ENCODE measurements around the gene ARID3B.
A peak's percentile ranks its signal among the peaks of the same experiment; 100 is the strongest.
"Not testable (repeated sequence)": the region's sequence is repeated elsewhere in the genome, so short reads cannot be mapped to it uniquely, and the experiment has no call there.

ARID3B gene

GRCh38 chr15:74626752-74627692 lies 86.0 kb downstream of the ARID3B start:
- ATAC-seq (no peak), DNase-seq (ENCODE audit: low spot score in 2 of 2) (no peak)
- Mint-ChIP-seq H3K9me3 (no peaks in the 10 kb centered on the region), H3K27ac (peak overlapping the region; percentile 71), H3K4me3 (no peak overlapping the region), H3K4me1 (peaks cover 7% of the 10 kb centered on the region), H3K36me3 (peaks cover 98% of the 10 kb centered on the region)

DNA sequence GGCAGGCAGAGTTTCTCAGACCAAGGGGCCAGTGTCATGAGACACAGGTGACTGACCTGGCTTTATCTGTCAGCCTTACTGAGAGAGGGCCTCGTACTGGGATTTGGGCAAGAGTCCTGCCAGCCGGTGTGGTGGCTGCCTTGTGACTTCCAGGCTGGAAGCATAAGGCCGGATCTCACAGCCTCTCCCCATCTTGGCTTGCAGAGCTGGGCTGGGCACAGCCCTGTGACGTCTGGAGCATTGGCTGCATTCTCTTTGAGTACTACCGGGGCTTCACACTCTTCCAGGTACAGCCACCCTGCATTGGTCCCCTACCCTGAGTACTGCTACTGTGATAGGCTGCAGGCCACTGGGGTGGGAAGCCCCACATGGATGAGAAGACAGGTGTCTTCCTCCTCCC lies 86.7 kb downstream of the ARID3B start:
- DNase-seq (ENCODE audit: low spot score in 2 of 2), result no peak
- Mint-ChIP-seq H3K9me3 (no peaks in the 10 kb centered on the region), H3K36me3 (peaks cover 97% of the 10 kb centered on the region), H3K4me3 (no peak overlapping the region), H3K27ac (peak overlapping the region; percentile 71), H3K4me1 (no peaks in the 10 kb centered on the region)
- ATAC-seq, result no peak

GRCh38 chr15:74628199-74628598 lies 87.2 kb downstream of the ARID3B start:
- Mint-ChIP-seq H3K4me1 (no peaks in the 10 kb centered on the region), H3K36me3 (peaks cover 92% of the 10 kb centered on the region), H3K4me3 (no peak overlapping the region), H3K9me3 (no peaks in the 10 kb centered on the region), H3K27ac (peak overlapping the region; percentile 73)
- DNase-seq (ENCODE audit: low spot score in 2 of 2) (no peak), ATAC-seq (no peak)

DNA sequence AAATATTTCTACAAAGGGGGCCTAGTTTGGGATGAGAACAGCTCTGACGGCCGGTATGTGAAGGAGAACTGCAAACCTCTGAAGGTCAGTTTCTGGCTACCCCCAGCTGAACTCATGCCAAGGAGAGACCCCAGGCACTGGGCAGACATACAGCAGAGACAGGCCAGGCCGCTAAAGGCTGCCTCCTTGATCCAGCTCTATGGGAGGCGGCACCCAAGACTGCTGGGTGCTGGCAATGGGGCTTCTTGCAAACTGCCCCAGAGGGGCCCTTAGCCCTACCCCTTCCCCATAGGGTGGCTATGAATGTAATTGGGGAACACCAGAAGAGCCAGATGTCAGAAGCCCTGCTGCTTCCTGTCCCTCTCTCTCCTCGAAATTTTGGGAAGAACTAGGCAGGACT lies 87.9 kb downstream of the ARID3B start:
- H3K4me3 Mint-ChIP-seq, result no peak overlapping the region
- peaks cover 85% of the 10 kb centered on the region for H3K36me3 Mint-ChIP-seq
- no peak for ATAC-seq
- H3K9me3 Mint-ChIP-seq, result no peaks in the 10 kb centered on the region
- H3K4me1 Mint-ChIP-seq, result no peaks in the 10 kb centered on the region
- peak overlapping the region; percentile 73 for H3K27ac Mint-ChIP-seq
- DNase-seq (ENCODE audit: low spot score in 2 of 2), result no peak

GRCh38 chr15:74629696-74630095 lies 88.7 kb downstream of the ARID3B start:
- not testable (repeated sequence) for H3K4me1 Mint-ChIP-seq; DNase-seq (ENCODE audit: low spot score in 2 of 2); ATAC-seq; H3K9me3 Mint-ChIP-seq; H3K4me3 Mint-ChIP-seq
- H3K27ac Mint-ChIP-seq, result peak overlapping the region; percentile 73
- peaks cover 84% of the 10 kb centered on the region for H3K36me3 Mint-ChIP-seq

- DNase-seq (ENCODE audit: low spot score in 2 of 2), result no peak
- H3K27ac Mint-ChIP-seq, result peak overlapping the region; percentile 65
- H3K4me1 Mint-ChIP-seq, result no peaks in the 10 kb centered on the region
Observed at GRCh38 chr15:74630284-74631086, 89.5 kb downstream of the ARID3B start.

DNA sequence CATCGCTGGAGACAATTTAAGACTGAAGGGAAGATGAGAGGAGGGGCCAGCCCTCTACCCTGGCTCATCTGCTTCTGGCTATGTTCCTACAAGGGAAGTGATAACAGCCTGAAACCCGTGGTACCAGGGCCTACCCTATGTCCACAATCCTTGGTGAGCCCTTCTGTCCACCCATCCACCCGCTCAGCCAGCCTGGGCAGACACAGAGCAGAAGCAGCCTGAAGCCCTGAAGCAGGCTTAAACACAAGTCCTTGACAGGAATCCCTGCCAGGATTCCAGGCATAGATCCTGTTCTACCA lies 90.0 kb downstream of the ARID3B start:
- no peak for DNase-seq (ENCODE audit: low spot score in 2 of 2)
- Mint-ChIP-seq H3K4me3 (no peak overlapping the region), H3K4me1 (no peaks in the 10 kb centered on the region), H3K27ac (peak overlapping the region; percentile 65), H3K9me3 (no peaks in the 10 kb centered on the region), H3K36me3 (peaks cover 84% of the 10 kb centered on the region)
- ATAC-seq, result no peak

More at GRCh38 chr15:74630284-74631086, 89.5 kb downstream of the ARID3B start:
- no peak overlapping the region for H3K4me3 Mint-ChIP-seq
- no peaks in the 10 kb centered on the region for H3K9me3 Mint-ChIP-seq
- peaks cover 84% of the 10 kb centered on the region for H3K36me3 Mint-ChIP-seq
- no peak for ATAC-seq

- ATAC-seq, result no peak
- no peak for DNase-seq (ENCODE audit: low spot score in 2 of 2)
- Mint-ChIP-seq H3K36me3 (peaks cover 84% of the 10 kb centered on the region), H3K4me1 (no peaks in the 10 kb centered on the region), H3K27ac (peak overlapping the region; percentile 65), H3K4me3 (no peak overlapping the region), H3K9me3 (no peaks in the 10 kb centered on the region)
Observed at GRCh38 chr15:74631408-74631807, 90.4 kb downstream of the ARID3B start.

DNA sequence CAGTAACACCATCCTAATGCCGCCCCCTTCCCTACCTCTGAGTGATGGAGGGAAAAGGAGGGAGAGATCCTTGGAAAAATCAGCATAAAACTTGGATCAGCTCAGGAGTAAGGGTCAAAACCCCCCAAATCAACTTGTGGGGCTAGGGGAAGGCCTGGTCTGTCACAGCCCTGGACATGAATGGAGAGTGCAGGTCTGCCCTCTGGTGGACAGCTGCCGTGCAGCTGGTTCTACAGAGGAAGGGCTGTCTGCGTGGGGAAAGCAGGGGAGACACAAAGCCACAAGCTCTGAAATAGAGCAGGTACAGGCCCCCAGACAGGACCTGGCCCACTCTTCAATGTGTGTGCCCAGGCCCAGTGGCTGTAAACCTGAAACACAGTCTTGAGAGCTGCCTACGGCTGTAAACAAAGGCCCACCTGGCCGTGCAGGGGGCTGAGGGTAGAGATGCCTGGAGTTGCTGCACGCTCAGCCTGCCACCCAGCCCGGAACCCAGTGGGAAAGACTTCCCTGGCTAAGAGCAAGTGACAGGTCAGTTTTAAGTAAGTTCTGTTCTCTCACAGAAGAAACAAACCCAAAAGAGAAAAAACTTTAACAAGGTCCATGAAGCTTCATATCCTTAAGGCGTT lies 91.0 kb downstream of the ARID3B start:
- ATAC-seq (peak; percentile 68), DNase-seq (ENCODE audit: low spot score in 2 of 2) (peak; percentile 48 to 80)
- H3K4me1 Mint-ChIP-seq, result no peaks in the 10 kb centered on the region
- H3K4me3 Mint-ChIP-seq, result no peak overlapping the region
- H3K9me3 Mint-ChIP-seq, result no peaks in the 10 kb centered on the region
- H3K27ac Mint-ChIP-seq, result peak overlapping the region; percentile 57
- H3K36me3 Mint-ChIP-seq, result peaks cover 84% of the 10 kb centered on the region

- Mint-ChIP-seq H3K9me3 (no peaks in the 10 kb centered on the region), H3K27ac (peak overlapping the region; percentile 57), H3K4me3 (no peak overlapping the region), H3K36me3 (peaks cover 84% of the 10 kb centered on the region), H3K4me1 (no peaks in the 10 kb centered on the region)
- ATAC-seq (no peak), DNase-seq (ENCODE audit: low spot score in 2 of 2) (no peak)
Observed at GRCh38 chr15:74632601-74633000, 91.6 kb downstream of the ARID3B start.

DNA sequence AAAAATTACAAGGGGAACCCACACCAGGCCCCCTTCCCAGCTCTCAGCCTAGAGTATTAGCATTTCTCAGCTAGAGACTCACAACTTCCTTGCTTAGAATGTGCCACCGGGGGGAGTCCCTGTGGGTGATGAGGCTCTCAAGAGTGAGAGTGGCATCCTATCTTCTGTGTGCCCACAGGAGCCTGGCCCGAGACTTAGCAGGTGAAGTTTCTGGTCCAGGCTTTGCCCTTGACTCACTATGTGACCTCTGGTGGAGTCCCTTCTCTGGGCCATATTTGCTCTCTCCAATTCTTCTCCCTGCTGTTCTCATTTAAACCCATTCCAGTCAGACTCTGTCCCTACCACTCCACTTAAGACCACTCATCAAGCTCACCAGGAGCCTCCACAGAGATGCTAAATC lies 92.8 kb downstream of the ARID3B start:
- H3K36me3 Mint-ChIP-seq, result peaks cover 84% of the 10 kb centered on the region
- no peak for DNase-seq (ENCODE audit: low spot score in 2 of 2)
- peak overlapping the region; percentile 38 for H3K27ac Mint-ChIP-seq

DNA sequence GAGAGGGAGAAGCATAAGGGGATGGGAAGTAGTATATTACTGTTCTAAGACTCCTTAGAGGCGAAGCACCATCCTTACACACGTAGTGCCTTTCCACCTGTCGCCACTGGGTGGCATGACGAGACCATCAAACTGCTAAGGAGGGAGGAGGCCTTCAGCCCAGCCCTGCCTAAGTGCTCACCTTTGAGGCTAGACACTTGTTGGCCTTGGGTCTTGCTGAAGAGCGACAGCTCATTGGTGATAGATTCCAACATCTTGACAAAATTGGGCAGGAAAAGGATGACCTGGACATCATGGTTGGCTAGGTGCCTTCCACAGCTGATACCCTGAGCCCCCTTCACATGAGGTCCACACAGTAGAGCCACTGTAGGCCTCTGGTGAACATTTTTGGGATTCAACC lies 94.2 kb downstream of the ARID3B start:
- Mint-ChIP-seq H3K36me3 (peaks cover 84% of the 10 kb centered on the region), H3K27ac (peak overlapping the region; percentile 38), H3K4me1 (peaks cover 4% of the 10 kb centered on the region), H3K4me3 (no peak overlapping the region), H3K9me3 (no peaks in the 10 kb centered on the region)
- ATAC-seq (peak; percentile 85), DNase-seq (ENCODE audit: low spot score in 2 of 2) (peak; percentile 63 to 82)

More for the DNA sequence above, 92.8 kb downstream of the ARID3B start:
- H3K9me3 Mint-ChIP-seq, result no peaks in the 10 kb centered on the region
- H3K4me3 Mint-ChIP-seq, result no peak overlapping the region
- no peak for ATAC-seq
- peaks cover 3% of the 10 kb centered on the region for H3K4me1 Mint-ChIP-seq

DNA sequence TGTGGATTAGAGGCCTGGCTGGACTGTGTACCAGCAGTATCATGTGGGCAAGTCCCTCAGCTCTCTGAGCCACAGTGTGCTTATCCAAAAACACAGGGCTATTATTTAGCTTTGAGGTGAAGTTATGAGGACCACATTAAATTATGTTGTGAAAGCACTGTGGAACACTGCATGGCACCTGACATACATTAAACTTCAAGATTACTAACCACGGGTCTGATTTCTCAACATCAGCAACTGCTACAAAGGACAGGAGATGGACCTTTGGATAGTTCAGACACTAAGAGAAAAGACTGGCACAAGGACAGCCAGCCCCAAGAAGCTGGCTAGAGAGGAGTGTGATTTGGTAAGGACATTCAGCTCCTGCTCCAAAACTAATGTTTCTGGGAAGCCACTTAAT lies 96.0 kb downstream of the ARID3B start:
- Mint-ChIP-seq H3K4me3 (no peak overlapping the region), H3K9me3 (no peaks in the 10 kb centered on the region), H3K27ac (peak overlapping the region; percentile 18), H3K4me1 (peaks cover 4% of the 10 kb centered on the region), H3K36me3 (peaks cover 69% of the 10 kb centered on the region)
- DNase-seq (ENCODE audit: low spot score in 2 of 2) (no peak), ATAC-seq (no peak)

DNA sequence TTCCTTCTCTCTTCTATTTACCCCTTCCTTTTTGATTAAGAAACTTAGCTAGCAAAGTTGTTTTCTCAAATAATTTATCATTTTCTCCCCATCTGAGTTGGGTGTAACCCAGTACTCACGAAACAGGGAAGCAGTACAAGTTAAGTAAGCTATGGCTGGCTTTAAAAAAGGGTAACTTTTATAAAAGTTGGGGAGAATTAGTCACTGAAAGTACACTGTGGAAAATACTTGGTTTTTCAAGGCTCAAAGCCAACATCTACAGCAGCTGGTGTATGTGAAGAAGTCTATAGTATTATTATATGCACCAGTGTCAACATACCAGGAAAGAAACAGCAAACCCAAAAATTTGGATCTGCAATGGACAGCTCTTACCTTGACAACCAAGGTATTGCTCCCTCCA lies 100.1 kb downstream of the ARID3B start:
- Mint-ChIP-seq H3K27ac (peak overlapping the region; percentile 71), H3K9me3 (no peaks in the 10 kb centered on the region), H3K4me3 (no peak overlapping the region), H3K36me3 (peaks cover 41% of the 10 kb centered on the region), H3K4me1 (peaks cover 4% of the 10 kb centered on the region)
- DNase-seq (ENCODE audit: low spot score in 2 of 2), result no peak
- no peak for ATAC-seq

DNA sequence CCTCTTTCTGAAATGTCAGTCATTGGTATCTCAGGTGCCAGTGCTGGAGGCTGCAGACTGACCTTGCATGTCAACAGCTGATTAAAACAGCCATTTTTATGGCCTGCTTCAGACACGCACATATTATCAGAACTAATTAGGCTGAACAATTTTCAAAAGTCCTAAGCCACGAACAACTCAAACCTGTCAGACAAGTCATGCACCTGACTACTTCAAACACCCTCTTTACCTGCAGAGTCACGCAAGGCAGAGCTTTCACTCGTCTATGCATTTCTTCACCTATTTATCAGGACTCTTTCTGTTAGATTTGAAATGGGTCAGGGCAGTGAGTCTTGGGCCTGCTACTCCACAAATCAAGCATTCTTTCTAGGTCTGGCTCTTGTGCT lies 101.3 kb downstream of the ARID3B start:
- peaks cover 4% of the 10 kb centered on the region for H3K4me1 Mint-ChIP-seq
- no peaks in the 10 kb centered on the region for H3K9me3 Mint-ChIP-seq
- H3K4me3 Mint-ChIP-seq, result no peak overlapping the region
- no peak for ATAC-seq
- peak overlapping the region; percentile 38 for H3K27ac Mint-ChIP-seq
- peaks cover 29% of the 10 kb centered on the region for H3K36me3 Mint-ChIP-seq
- no peak for DNase-seq (ENCODE audit: low spot score in 2 of 2)

Data from stimulated activated effector memory CD8-positive, alpha-beta T cell treated with anti-CD3 and anti-CD28 coated beads, Interleukin-12 subunit alpha, Interleukin-12 subunit beta, amount 100 ng/mL, for 72 hours (primary cell).